Cerebellar cortex (tissue), 1 donor: ENCODE data around the gene NPPA.

ENCODE experiments used
- DNase-seq: peaks from one replicate; pipeline ENCODE4 v3.0.0-alpha.2; 2015; ENCODE audit warnings: low spot score

NPPA gene

GRCh38 chr1:11874258-11874562 lies 26.6 kb upstream of the NPPA start:
- peak; percentile 16 for DNase-seq

- DNase-seq = no peak
These were observed 26.0 kb upstream of the NPPA start for GRCh38 chr1:11873395-11874257.

- DNase-seq = no peak
These were observed 25.0 kb upstream of the NPPA start for GRCh38 chr1:11872545-11872944.

- no peak for DNase-seq
These were observed 22.1 kb upstream of the NPPA start for GRCh38 chr1:11869650-11870207.

DNA sequence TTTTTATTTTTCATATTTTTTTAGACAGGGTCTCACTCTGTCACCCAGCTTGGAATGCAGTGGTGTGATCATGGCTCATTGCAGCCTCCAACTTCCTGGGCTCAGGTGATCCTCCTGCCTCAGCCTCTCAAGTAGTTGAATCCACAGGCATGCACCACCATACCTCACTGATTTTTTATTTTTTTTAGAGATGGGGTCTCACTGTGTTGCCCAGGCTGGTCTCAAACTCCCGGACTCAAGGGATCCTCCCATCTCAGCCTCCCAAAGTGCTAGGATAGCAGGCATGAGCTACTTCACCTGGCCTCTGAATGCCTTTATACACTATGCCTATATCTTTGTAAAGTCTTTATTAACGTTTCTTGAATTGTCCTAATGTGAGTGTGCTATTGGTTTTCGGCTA lies 21.5 kb upstream of the NPPA start:
- no peak for DNase-seq

DNA sequence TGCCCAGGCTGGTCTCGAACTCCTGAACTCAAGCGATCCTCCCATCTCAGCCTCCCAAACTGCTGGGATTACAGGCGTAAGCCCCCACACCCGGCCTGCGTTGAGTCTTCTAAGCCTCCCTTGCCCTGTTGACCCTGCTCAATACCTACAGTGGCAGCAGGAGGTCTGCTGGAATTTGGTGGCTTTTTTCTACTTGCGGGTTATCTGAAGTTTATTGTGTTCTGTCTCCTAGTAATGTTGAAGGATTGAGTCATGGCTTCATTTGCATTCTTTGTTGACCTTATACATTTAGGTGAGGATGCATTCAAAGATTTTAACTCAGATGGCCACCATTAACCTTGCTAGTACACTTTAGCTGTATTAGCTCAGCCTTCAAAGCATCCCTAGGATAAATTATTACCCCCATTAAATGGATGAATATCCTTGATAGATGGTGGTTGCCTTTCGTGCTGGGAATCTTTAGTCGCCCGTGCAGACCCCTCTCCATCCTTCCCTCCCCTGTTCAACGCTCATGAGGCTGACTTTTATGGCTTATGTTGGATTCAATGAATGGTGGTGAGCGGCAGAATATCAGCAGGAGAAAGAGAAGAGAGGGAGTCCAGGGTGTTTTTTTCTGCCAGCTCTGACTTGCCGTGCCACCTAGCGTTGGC lies 20.9 kb upstream of the NPPA start:
- no peak for DNase-seq

DNA sequence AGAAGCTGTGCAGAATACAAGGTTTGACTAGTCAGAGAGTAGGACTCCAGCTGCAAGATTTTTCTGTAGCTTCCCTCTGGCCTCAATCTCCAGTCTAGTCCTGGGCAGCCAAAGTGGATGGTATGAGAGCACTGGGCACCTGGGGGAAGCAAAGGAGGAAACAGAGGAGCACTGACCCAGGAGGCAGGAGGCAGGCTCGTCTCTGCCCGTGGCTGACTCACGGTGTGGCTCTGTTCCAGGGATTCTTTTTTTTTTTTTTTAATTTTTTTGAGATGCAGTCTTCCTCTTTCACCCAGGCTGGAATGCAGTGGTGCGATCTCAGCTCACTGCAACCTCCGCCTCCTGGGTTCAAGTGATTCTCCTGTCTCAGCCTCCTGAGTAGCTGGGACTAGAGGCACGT lies 15.3 kb upstream of the NPPA start:
- DNase-seq = no peak

GRCh38 chr1:11860587-11860986 lies 13.0 kb upstream of the NPPA start:
- no peak for DNase-seq

DNA sequence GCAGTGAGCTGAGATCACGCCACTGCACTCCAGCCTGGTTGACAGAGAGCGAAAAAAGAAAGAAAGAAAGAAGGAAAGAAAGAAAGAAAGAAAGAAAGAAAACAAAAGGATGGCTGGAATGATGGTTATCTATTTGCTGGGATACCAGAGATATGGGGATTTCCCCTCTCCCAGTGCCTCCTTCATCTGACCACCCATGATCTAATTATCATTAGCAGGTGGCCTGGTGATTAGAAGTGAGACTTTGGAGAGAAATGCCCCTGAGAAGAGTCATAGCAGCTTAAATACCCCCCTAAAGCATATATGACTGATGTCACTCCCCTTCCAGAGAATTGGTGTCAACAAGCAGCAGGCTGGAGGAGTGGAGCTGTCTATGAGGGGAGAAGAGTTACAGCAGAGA lies 12.5 kb upstream of the NPPA start:
- no peak for DNase-seq

GRCh38 chr1:11858968-11859871 lies 11.6 kb upstream of the NPPA start:
- DNase-seq = no peak

DNA sequence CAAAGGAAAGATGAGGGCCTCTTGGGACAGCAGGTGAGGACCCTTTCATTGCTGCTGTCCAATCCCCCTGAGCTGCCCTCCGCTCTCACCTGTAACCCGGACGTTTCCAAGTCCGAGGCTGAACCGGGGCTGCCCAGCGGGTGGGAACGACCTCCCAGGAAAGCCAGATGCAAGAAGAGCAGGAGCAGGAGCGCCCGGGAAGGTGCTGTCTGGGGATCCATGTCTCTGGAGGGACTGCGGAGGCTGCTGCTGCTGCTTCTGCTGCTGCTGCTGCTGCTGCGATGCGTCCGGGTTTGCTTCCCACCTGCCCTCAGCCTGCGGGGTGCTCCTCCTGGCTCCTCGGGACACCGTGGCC lies 11.0 kb upstream of the NPPA start, which contains the start of gene NPPB:
TSS of gene NPPB (minus strand) at position 333 of the 355 bp plus-strand sequence. CDS start at position 221, 112 bp downstream.
- no peak for DNase-seq

DNA sequence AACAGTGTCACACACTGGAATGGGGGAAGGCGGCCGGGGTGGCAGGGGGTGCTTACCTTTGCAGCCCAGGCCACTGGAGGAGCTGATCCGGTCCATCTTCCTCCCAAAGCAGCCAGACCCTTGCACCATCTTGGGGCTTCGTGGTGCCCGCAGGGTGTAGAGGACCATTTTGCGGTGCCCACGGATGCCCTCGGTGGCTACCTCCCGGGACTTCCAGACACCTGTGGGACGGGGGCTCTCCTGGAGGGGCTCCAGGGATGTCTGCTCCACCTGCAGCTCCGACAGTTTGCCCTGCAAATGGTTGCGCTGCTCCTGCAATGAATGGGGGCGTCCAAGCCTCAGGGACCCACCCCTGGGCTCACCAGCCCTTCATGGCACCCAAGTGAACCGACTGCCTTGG lies 10.6 kb upstream of the NPPA start:
- DNase-seq = no peak

DNA sequence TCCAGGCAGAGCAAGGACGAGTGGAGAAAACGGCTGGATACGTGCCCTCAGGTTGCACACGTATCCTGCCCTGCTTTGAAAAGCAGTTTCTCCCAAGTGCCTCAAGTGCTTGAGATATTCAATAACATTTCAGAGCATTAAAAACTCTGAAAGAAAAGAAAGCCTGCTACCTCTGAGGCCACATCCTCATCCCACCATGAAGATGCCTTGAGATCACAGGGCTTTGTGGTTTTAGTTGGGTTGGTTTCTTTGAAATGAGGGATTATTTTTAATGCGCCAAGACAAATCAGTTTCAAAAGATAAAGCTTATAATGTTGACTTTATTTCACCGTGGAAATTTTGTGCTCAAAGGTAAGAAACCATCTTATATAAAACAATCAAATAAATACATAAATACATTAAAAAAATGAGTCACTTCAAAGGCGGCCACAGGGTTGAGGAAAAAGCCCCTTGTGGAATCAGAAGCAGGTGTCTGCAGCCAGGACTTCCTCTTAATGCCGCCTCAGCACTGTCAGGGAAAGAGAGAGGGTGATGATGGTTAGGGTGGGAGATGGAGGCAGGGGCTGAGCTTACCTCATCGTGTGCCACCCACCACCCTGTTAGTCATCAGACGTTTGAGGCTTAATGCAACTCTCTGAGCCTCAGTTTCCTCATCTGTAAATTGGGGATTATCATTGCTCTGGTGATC lies 9.7 kb upstream of the NPPA start:
- DNase-seq = no peak

DNA sequence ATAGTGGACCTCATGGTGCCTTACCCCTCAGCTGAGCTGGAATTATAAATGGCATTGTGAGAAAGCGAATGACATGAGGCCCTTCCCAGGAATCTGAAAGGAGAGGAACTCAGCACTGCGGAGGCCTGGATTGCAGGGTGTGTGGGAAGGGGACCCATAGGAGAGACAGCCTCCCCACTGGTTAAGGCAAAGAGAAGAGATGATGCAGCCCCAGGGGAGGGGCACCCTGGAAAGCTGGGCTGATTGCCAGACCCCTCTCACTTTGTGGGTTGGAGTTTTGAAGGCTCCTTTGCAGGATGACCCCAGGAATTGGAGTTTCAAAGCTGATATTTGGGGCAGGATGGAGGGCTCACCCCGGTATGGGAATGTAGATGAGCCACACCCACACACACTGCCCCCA lies 9.1 kb upstream of the NPPA start:
- DNase-seq = no peak

DNA sequence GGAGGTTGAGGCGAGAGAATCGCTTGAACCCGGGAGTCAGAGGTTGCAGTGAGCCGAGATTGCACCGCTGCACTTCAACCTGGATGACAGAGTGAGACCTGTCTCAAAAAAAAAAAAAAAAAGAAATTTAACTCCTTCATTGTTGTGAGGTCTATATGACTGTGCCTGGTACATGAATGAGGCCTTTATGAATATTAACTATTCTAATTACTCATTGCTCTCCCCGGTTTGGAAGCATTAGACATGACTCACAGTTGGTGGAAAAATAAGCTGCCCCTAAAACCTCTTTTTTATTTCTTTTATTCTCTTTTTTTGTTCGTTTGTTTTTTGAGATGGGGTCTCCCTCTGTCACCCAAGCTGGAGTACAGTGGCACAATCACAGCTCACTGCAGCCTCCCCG lies 7.8 kb upstream of the NPPA start:
- DNase-seq = no peak

- DNase-seq = no peak
These were observed 6.9 kb upstream of the NPPA start for GRCh38 chr1:11854519-11854918.

- no peak for DNase-seq
These were observed 3.6 kb upstream of the NPPA start for GRCh38 chr1:11851180-11851579.

GRCh38 chr1:11850156-11850555 lies 2.6 kb upstream of the NPPA start:
- DNase-seq = no peak

DNA sequence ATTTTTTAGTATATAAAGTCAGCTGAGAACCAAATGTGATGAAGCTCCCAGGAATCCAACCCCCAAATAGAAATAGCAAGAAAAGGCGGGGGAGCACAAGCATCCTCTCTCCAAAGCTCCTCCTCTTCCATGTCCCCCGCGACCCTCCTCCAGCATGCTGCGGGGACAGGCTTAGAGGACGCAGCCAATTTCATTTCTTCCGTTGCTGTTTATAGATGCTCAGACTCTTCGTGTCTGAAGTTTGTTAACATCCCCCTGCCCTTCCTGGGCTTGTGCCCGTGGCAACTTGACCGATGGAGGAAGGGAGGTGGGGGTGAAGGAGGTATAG lies 754 bp upstream of the NPPA start:
- no peak for DNase-seq

DNA sequence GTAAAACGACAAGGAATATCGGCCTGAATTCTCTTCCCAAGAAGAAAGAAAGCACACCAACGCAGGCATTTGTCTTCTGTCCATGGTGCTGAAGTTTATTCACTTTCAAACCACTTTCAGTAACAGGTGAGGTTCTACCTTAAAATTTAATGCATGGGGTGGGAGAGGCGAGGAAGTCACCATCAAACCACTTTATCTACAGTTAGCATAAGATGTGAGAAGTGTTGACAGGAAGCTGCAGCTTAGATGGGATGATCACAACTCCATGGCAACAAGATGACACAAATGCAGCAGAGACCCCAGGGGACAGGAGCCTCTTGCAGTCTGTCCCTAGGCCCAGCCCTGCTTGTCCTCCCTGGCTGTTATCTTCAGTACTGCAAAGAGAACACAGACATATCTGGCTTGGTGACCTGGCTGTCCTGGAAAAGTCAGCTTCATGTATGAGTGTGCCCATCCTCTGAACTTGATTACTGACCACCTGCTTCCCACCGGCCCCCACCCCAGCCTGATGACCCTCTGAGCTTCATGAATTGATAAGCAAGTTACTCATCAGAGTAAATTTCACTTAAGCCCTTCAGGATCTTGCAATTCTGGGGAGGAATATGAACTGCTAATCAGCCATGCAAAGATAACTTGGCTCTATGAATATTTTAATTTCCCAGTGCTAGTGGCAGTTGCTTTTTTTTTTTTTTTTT lies 1.8 kb downstream of the NPPA start:
- peak; percentile 7 for DNase-seq
